GM19438 (cell line): ENCODE measurements around the gene ZNF217.
"Not testable (repeated sequence)": the region's sequence is repeated elsewhere in the genome, so short reads cannot be mapped to it uniquely, and the experiment has no call there.

Source experiments
- ATAC-seq: cut with Tn5 transposase; IDR thresholded peaks from one replicate; pipeline ENCODE4 v1.9.1; 2021; ENCODE audit warnings: low read depth; ENCODE audit not compliant: unreplicated experiment

Gene ZNF217

GRCh38 chr20:53570446-53571276 lies 23.0 kb downstream of the ZNF217 start:
- no peak for ATAC-seq

GRCh38 chr20:53569606-53570307 lies 23.9 kb downstream of the ZNF217 start:
- ATAC-seq = no peak

- ATAC-seq = no peak
Measured at GRCh38 chr20:53569005-53569404, 24.6 kb downstream of the ZNF217 start.

GRCh38 chr20:53568351-53568750 lies 25.3 kb downstream of the ZNF217 start:
- no peak for ATAC-seq

GRCh38 chr20:53567379-53567917 lies 26.2 kb downstream of the ZNF217 start:
- no peak for ATAC-seq

- not testable (repeated sequence) for ATAC-seq
Measured at GRCh38 chr20:53566623-53567022, 27.0 kb downstream of the ZNF217 start.

- no peak for ATAC-seq
Measured at GRCh38 chr20:53565254-53565653, 28.4 kb downstream of the ZNF217 start.

- not testable (repeated sequence) for ATAC-seq
Measured at GRCh38 chr20:53562104-53562764, 31.4 kb downstream of the ZNF217 start.

- ATAC-seq = no peak
Measured at GRCh38 chr20:53561505-53561904, 32.1 kb downstream of the ZNF217 start.

- ATAC-seq = no peak
Measured at GRCh38 chr20:53559816-53560215, 33.8 kb downstream of the ZNF217 start.

- no peak for ATAC-seq
Measured at GRCh38 chr20:53557130-53557529, 36.5 kb downstream of the ZNF217 start.

GRCh38 chr20:53556267-53556897 lies 37.3 kb downstream of the ZNF217 start:
- ATAC-seq = no peak

- no peak for ATAC-seq
Measured at GRCh38 chr20:53555816-53556215, 37.8 kb downstream of the ZNF217 start.

GRCh38 chr20:53555081-53555480 lies 38.6 kb downstream of the ZNF217 start:
- ATAC-seq = no peak

GRCh38 chr20:53552572-53552893 lies 41.1 kb downstream of the ZNF217 start:
- not testable (repeated sequence) for ATAC-seq

GRCh38 chr20:53551719-53552571 lies 41.7 kb downstream of the ZNF217 start:
- not testable (repeated sequence) for ATAC-seq

GRCh38 chr20:53550280-53551187 lies 43.1 kb downstream of the ZNF217 start:
- ATAC-seq = no peak

- no peak for ATAC-seq
Measured at GRCh38 chr20:53547664-53548239, 45.9 kb downstream of the ZNF217 start.
